ES-I3 (cell line): ENCODE data around the gene KRTAP2-2.
"Not testable (repeated sequence)": the region's sequence is repeated elsewhere in the genome, so short reads cannot be mapped to it uniquely, and the experiment has no call there.

Experiments
- H3K36me3 ChIP-seq: 2 replicates; pipeline ENCODE4 v1.6.1; 2013; ENCODE audit warnings: mild to moderate bottlenecking, low read length, control low read depth, moderate library complexity; ENCODE audit not compliant: insufficient read depth
- H3K4me1 ChIP-seq: 2 replicates; pipeline ENCODE4 v1.6.1; 2013; ENCODE audit warnings: mild to moderate bottlenecking, control low read depth, low read length; ENCODE audit not compliant: insufficient read depth
- H3K9ac ChIP-seq: 2 replicates; pipeline ENCODE4 v1.6.1; 2013; ENCODE audit warnings: low read depth, mild to moderate bottlenecking, low read length, moderate library complexity
- H3K9me3 ChIP-seq: 2 replicates; pipeline ENCODE4 v1.6.1; 2013; ENCODE audit warnings: mild to moderate bottlenecking, low read length, moderate library complexity; ENCODE audit not compliant: control insufficient read depth, insufficient read depth

The KRTAP2-2 gene

DNA sequence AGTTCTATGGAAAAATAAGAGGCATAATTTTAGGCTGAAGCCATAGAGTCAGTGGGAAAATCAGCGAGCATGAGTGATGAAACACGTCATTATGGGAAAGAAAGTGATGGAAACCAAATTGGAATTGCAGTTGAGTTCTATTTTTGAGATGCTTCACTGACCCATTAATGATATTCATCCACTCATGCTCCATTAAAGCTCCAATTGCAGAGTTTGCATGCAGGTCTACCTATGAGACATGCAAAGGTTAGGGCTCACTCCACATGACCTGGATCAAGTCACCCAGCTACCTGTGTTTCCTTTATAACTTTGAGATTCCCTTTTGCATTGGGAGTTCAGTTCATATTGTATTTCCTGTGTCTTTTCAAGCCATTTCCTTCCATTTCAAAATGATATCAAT is 18.6 kb upstream of the KRTAP2-2 start:
- Histone ChIP-seq H3K36me3 (no peaks in the 10 kb centered on the region), H3K4me1 (no peaks in the 10 kb centered on the region)

DNA sequence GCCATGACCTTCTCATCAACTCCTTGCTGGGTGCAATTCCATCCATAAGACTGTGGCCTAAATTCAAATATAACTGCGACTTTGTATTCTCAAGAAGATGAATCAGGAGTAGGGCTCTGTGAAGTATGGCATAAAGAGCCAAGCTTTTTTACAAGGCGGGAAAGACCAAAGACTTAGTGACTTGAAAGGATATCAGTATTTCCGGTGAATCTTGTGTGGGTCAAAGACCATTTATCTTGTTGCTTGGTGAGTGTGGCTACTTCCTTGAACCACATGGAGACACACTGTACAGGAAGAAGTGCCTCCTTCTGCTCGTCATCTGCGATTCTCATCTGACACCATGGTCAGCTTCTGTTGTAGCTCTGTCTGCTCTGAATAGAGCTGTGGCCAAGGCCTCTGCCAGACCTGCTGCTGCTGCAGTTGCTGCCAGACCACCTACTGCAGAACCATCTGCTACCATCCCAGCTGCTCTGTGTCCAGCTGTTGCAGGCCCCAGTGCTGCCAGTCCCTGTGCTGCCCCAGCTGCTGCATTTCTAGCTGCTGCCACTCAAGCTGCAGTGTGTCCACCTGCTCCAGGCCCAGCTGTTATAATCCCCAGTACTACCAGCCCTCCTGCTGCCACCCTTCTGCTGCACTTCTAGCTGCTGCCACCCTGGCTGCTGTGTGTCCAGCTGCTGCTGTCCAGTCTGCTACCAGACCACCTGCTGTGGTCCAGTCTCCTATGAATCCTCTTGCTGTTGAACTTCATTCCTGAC is 16.8 kb upstream of the KRTAP2-2 start:
- Histone ChIP-seq H3K9me3 (no peaks in the 10 kb centered on the region), H3K9ac (no peak overlapping the region), H3K36me3 (no peaks in the 10 kb centered on the region), H3K4me1 (no peaks in the 10 kb centered on the region)

More for the DNA sequence above, 18.6 kb upstream of the KRTAP2-2 start:
- Histone ChIP-seq H3K9me3 (no peaks in the 10 kb centered on the region), H3K9ac (no peak overlapping the region)

GRCh38 chr17:41069031-41069430 is 14.0 kb upstream of the KRTAP2-2 start:
- no peaks in the 10 kb centered on the region for H3K4me1 ChIP-seq
- H3K9ac ChIP-seq, result no peak overlapping the region
- no peaks in the 10 kb centered on the region for H3K9me3 ChIP-seq
- H3K36me3 ChIP-seq, result no peaks in the 10 kb centered on the region

- H3K9ac ChIP-seq, result no peak overlapping the region
- H3K4me1 ChIP-seq, result no peaks in the 10 kb centered on the region
- no peaks in the 10 kb centered on the region for H3K9me3 ChIP-seq
- no peaks in the 10 kb centered on the region for H3K36me3 ChIP-seq
Measured at GRCh38 chr17:41067281-41067680, 12.3 kb upstream of the KRTAP2-2 start.

- no peaks in the 10 kb centered on the region for H3K9me3 ChIP-seq
- no peaks in the 10 kb centered on the region for H3K36me3 ChIP-seq
- no peak within 1 kb of the TSS for H3K9ac ChIP-seq
- no peaks in the 10 kb centered on the region for H3K4me1 ChIP-seq
Measured at GRCh38 chr17:41065829-41066624, 11.0 kb upstream of the KRTAP2-2 start, which contains the start of gene KRTAP2-4. TSS of gene KRTAP2-4 (minus strand) at chr17:41065879. CDS start at chr17:41065845, 34 bp downstream.

GRCh38 chr17:41065016-41065689 is 10.1 kb upstream of the KRTAP2-2 start:
- not testable (repeated sequence) for H3K9me3 ChIP-seq, H3K36me3 ChIP-seq, H3K4me1 ChIP-seq, H3K9ac ChIP-seq

DNA sequence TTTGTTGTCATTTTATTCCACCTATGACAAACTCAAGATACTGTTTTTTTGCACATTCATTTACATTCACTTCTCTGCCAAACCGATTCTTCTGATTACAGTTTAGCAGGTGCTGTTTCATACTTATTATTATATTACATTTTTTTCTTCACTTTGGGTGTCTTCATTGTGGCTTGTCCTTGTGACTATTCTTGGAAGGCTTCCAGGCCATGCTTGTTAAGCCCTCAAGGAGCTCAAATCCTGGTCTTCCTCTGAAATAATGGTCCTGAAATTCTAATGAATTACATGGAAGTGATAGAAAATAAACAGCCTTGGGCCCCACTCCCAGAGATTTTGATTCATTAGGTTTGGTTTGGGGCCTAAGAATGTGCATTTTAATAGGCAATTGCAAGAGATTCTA is 9.3 kb upstream of the KRTAP2-2 start:
- Histone ChIP-seq H3K4me1 (0 out of 2 replicates have a peak, but pooled peaks cover 4% of the 10 kb centered on the region), H3K9me3 (no peaks in the 10 kb centered on the region), H3K9ac (no peak overlapping the region), H3K36me3 (no peaks in the 10 kb centered on the region)

DNA sequence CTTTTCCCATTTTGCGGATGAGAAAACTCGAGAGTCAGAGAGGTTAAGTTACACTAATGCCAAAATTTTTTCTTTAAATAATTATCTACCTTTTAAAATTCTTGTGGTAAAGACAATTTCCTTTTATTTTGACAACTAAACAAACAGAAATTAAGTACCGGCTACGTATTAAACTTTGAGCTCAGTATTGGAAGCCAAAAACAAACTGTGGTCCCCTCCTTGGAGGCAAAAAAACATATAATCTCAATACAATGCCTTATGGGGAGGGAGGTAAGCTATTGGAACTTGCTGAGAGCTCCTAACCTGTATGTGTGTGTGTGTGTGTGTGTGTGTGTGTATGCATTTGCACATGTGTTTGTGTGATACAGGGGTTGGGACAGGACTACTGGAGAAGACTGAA is 8.4 kb upstream of the KRTAP2-2 start:
- 0 out of 2 replicates have a peak, but pooled peaks cover 4% of the 10 kb centered on the region for H3K4me1 ChIP-seq
- H3K36me3 ChIP-seq, result no peaks in the 10 kb centered on the region
- no peaks in the 10 kb centered on the region for H3K9me3 ChIP-seq
- H3K9ac ChIP-seq, result no peak overlapping the region

- 0 out of 2 replicates have a peak, but pooled peaks cover 4% of the 10 kb centered on the region for H3K4me1 ChIP-seq
- H3K36me3 ChIP-seq, result no peaks in the 10 kb centered on the region
- H3K9ac ChIP-seq, result no peak overlapping the region
- no peaks in the 10 kb centered on the region for H3K9me3 ChIP-seq
Measured at GRCh38 chr17:41061964-41062363, 6.9 kb upstream of the KRTAP2-2 start.

DNA sequence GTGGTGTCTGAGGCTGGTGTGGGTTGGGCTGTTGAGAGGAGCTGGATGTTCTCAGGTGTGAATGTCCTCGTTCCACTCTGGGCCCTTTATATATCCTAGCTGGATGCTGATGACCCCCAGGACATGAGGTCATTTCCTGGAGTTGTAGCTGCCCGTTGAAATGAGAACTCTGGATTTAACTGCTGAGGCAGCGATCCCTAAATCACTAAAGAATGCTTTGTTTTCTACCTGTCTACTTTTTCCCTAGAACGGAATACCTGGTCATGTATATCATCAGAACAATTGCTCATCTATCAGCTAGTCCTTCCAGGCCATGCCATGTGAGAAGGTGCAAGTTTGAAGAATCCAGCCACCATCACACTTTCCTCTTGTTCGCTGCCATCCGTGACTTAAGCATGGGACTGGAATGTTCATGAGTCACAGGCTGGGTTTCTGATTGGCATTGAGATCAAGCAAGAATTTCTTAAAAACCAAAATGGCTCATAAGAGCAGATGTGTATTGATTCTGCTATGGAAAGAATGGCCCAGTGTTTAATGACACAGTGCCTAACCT is 5.1 kb upstream of the KRTAP2-2 start, which contains the start of gene KRTAP2-3:
Gene KRTAP2-3 (minus strand): TSS at position 63 of the 553 bp plus-strand sequence. CDS start 64 bp downstream, outside the sequence.
- no peak within 1 kb of the TSS for H3K9ac ChIP-seq
- H3K4me1 ChIP-seq, result 0 out of 2 replicates have a peak, but pooled peaks cover 4% of the 10 kb centered on the region
- H3K36me3 ChIP-seq, result no peaks in the 10 kb centered on the region
- no peaks in the 10 kb centered on the region for H3K9me3 ChIP-seq

DNA sequence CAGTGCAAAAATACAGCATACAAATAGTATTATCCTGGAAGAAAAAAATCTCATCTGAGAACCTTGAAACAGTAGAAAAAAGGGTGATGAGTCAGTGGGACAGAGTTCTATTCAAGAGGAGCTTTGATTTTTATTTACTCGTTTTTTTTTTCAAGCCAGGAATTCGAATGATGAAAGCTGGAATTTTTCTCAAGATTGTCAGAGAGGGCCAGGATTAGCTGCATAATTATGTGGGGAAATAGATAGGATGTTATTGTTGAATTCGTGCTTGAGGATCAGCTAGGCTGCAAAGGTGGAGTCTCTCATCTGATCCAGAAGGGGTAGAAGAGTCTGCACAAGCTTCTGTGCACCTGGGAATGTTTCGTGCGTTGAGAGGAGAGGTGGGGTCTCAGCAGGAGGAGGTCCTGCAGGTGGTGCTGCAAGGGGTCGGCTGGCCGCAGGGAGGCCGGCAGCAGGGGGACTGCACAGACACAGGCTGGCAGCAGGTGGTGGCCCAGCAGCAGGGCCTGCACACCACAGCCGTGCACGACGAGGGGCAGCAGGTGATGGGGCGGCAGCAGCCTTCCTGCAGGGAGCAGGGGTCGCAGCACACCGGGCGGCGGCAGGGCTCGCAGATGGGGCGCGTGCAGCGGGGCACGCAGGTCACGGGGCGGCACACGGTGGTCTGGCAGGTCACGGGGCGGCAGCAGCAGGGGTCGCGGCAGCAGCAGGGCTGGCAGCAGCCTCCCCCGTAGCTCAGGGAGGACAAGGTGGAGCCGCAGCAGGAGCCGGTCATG is 4.4 kb upstream of the KRTAP2-2 start:
- not testable (repeated sequence) for H3K4me1 ChIP-seq, H3K9ac ChIP-seq, H3K36me3 ChIP-seq, H3K9me3 ChIP-seq

DNA sequence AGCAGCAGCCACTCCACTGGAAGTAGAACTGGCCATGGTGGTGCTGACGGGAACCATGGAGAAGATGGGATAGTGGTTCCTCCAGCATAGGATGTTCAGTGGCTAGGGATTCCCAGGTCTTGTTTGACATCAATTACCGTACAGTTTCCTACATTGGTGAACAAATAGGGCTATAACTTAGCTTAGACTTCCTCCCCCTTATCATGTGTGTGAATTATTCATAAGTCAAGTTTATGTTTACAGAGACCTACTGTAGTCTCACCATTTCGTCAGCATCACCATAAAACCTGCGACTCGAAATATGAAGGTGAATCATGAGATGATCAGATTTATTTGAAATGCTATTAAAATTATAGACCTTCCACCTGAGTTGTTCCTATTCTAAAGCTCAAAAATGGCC is 3.7 kb upstream of the KRTAP2-2 start:
- H3K36me3 ChIP-seq, result no peaks in the 10 kb centered on the region
- 0 out of 2 replicates have a peak, but pooled peaks cover 4% of the 10 kb centered on the region for H3K4me1 ChIP-seq
- H3K9ac ChIP-seq, result no peak overlapping the region
- H3K9me3 ChIP-seq, result no peaks in the 10 kb centered on the region; the same call in 1 of the 2 replicates

GRCh38 chr17:41057547-41057946 is 2.5 kb upstream of the KRTAP2-2 start:
- Histone ChIP-seq H3K4me1 (0 out of 2 replicates have a peak, but pooled peaks cover 4% of the 10 kb centered on the region), H3K9ac (no peak overlapping the region), H3K9me3 (no peaks in the 10 kb centered on the region; the same call in 1 of the 2 replicates), H3K36me3 (no peaks in the 10 kb centered on the region)
